HG03280 (cell line): ENCODE measurements around the gene UBE3A.

Experiments used
- ATAC-seq: cut with Tn5 transposase; IDR thresholded peaks from one replicate; pipeline ENCODE4 v1.9.1; 2021; ENCODE audit warnings: mild to moderate bottlenecking, moderate library complexity; ENCODE audit not compliant: unreplicated experiment

UBE3A gene

GRCh38 chr15:25335279-25335678 is 103.5 kb downstream of the UBE3A start:
- ATAC-seq, result no peak

- no peak for ATAC-seq
Measured at GRCh38 chr15:25333049-25333448, 105.8 kb downstream of the UBE3A start.

- no peak for ATAC-seq
Measured at GRCh38 chr15:25332306-25332705, 106.5 kb downstream of the UBE3A start.

GRCh38 chr15:25331860-25332259 is 107.0 kb downstream of the UBE3A start:
- no peak for ATAC-seq

GRCh38 chr15:25331404-25331803 is 107.4 kb downstream of the UBE3A start:
- ATAC-seq, result no peak

- no peak for ATAC-seq
Measured at GRCh38 chr15:25329696-25330095, 109.1 kb downstream of the UBE3A start.

GRCh38 chr15:25327686-25328085 is 111.1 kb downstream of the UBE3A start:
- no peak for ATAC-seq

- no peak for ATAC-seq
Measured at GRCh38 chr15:25325187-25325586, 113.6 kb downstream of the UBE3A start.

GRCh38 chr15:25323420-25323819 is 115.4 kb downstream of the UBE3A start:
- ATAC-seq, result no peak

GRCh38 chr15:25287823-25288222 is 151.0 kb downstream of the UBE3A start:
- ATAC-seq, result no peak
